NCI-H748 (cell line): ENCODE results near the gene ELMO1.

Experiments
- DNase-seq: peaks from one replicate; lab custom pipeline; 2025; ENCODE audit not compliant: unreplicated experiment; lab: John Stamatoyannopoulos, UW

ELMO1 gene

DNA sequence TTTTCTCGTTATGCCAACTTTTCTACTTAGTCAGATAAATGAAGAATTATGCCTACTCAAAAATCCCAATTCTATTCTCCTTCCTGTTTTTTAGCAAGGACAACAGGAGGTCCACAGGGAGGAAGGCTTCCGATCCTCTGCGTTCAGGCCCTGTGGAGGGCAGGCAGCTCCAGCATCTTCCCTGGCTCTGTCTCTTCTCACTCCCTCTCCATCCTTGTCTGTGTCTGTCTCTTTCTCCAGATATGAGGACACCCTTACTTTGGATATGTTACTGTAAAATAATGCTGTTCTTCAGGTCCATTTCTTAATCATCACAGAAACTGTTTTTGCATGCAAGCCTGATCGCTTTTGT is 166.6 kb downstream of the ELMO1 start:
- DNase-seq = no peak

DNA sequence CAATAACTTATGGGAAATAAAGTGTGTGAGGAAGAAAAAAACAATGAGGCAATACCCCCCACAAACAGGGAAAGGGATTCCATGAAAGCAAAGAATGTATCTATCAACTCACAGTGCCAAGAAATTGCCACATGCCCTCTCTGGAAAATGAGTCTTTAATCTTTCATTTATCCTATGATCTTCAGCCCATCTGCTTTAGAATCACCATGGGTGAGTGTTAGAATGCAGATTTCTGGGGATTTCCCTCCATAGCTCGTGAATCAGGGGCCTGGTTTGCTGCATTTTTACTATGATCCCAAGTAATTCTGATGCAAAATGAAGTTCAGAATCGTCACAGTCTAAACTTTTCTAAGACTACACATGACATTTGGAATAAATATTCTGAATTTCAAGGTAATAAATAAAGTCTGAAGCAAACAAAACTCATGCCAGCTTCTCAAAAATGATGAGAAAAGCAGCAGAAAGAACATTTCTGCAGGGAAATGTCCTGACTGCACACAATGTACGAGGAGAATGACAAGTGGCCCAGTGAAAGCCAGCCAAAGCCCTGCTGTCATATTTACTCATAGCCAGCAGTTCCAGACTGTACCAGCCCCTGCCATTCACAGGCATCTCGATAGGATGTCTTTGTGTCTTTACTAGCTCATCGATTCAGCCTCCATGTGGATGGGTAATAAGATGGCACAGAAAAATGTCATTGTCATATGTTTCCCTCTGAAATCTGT is 167.1 kb downstream of the ELMO1 start:
- no peak for DNase-seq

- DNase-seq = no peak
Measured at GRCh38 chr7:37277513-37277912, 171.2 kb downstream of the ELMO1 start.

DNA sequence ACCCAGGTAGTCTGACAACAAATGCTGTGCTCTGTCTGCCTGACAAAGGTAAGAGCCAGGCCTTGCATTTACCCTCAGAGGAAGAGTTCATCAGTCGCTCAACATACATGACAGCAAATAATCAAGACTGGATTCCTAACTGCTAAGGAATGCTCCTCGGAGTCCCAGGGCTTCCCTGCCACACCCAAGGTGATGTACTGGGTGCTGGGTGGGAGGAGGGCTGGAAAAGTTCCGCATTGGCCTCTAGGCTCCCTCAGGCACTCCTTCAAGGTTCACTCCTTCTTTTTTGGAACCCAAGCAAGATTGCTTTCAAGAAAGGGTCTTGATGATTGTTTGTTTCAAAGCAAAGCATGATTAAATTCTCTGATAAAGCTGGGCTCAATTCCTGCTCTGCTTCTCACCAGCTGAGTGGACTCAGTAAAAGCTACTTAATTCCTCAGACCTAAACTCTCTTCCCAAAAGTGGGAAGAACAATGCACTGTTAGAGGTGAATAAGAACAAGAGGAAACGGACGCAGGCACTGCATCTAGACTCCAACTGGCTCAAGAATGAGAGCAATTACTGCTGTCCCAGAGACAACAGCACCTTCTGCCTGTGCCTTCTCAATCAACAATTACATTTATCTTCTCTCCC is 173.5 kb downstream of the ELMO1 start:
- no peak for DNase-seq

DNA sequence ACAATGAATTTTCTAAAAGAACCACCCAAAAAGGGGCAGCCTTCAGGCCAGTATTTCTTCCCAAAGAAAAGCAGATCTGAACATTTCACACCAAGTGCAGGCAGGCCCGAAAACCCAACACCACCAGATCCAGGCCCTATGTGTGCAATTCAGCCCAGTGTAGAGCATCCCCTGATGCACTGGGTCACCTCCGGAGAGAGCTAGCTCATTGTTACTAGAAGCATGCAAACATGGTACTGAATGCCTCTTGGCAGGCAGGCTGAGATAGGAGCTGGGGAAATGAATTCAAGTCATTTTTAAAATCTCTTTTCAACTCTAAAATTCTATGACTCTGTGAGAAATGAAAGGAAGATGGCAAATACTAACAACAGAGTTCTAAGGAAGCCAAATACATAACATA is 174.8 kb downstream of the ELMO1 start:
- no peak for DNase-seq

DNA sequence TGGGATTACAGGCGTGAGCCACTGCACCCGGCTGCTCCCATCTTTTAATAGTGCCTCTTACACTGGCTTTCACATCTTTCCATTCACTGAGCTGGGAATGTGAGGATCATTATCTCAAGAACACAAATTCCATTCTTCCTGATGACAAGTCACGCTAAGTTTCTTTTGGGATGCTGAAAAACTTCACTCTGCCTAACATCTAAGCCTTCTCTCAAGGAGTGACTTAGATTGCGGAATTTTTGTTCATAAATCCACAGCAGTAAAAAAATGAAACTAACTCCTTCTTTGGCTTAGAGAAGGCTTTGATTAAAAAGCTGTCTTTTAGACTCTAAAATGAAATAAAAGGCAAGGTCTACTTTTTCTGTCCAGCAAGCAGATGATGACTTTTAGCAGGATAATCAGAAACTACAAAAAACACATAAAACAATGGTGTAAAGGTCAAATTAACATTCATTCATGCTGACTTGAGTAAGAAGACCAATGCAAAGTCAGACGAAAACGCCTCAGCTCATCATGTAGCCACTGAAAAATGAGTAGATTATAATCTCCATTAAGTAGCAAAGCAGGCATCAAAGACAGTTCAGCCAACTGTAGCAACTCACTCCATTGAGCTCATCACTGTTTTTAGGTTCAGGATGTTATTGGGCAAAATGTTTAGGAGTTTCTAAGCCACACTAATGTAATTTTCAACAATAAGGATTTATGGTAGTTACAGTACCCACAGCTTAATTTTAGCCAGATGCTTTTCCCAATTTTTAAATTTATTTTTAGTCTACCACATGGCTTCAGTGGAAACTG is 178.8 kb downstream of the ELMO1 start:
- no peak for DNase-seq

- no peak for DNase-seq
Measured at GRCh38 chr7:37267251-37267650, 181.4 kb downstream of the ELMO1 start.

GRCh38 chr7:37265876-37266275 is 182.8 kb downstream of the ELMO1 start:
- no peak for DNase-seq

DNA sequence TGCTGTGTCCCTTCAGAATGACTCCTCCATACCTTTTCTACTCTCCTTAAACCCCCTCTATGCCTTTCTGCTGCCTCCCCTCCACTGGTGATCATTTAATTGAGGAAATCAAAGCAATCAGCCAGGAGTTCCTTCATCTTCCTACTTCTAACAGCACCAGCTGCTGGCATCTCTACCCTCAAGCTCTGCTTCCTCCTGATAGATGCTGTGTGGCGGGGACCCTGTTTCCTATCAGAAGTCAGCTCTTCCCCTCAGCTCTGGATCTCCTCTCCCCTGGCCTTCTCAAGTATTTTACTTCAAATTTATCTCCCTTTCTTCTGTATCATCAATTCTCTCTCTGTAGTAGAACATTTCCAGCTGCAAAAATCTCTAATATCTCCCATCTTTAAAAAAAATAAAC is 183.7 kb downstream of the ELMO1 start:
- DNase-seq = no peak

GRCh38 chr7:37262181-37262580 is 186.5 kb downstream of the ELMO1 start:
- no peak for DNase-seq

GRCh38 chr7:37259319-37259821 is 189.3 kb downstream of the ELMO1 start:
- DNase-seq = no peak

- DNase-seq = no peak
Measured at GRCh38 chr7:37256631-37257030, 192.0 kb downstream of the ELMO1 start.

DNA sequence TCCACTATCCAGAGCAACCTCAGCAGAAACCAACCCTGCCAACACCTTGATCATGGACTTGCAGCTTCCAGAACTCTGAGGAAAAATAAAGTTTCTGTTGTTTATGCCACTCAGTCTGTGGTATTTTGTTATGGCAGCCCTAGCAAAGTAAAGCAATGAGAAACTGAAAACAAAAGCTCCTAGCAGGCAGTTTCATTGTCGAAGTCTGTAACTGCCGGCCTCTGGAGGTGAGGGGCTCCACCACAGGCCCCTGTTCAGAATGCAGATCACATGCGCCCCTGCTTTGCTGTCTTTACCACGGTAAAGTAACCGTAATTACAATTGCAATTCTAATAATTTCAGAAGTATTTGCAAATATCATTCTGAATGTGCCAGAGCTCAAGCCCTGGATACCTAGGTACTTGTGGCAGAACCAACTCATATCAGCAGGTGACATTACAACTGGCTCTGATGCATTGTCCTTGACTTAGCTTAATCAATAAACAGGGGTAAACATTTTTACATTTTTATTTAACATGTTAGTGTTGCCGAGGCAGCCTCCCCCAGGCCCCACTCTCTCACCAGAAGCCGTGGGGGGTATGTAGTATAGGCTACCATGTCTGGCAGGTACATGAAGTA is 193.2 kb downstream of the ELMO1 start:
- DNase-seq = no peak

DNA sequence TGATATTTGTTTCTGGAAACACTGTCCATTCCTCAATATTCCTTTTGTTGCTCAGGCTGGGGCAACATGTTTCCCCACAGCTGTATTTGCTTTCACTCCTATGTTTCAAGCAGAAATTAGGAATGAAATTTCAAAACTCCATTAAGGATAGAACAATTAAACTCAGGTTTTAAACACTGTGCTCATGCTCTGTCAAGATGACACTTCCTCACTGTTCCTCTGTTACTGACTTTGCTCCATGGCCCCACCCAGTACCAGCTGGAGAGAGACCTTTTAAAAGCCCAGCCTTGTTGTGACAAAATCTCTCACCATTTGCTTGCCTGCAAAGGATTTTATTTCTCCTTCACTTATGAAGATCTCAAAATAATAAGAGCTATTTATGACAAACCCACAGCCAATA is 197.4 kb downstream of the ELMO1 start:
- DNase-seq = no peak

DNA sequence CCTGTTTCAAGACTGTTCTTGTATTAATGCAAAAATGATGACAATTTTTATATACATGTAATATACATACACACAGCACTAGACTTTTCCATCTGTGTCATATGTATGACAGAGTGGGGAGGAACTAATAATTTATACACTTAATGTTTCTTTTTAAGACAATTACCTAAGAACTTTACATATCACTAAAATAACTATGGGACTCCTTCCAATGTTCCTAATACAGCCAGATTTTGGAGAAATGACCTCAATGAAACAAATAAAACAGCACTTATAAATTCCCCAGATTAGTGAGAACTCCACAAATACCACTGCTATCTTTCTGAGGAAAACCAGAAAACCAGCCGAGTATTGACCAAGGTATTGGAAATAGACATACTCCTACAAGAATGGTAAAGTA is 199.4 kb downstream of the ELMO1 start:
- DNase-seq = no peak

DNA sequence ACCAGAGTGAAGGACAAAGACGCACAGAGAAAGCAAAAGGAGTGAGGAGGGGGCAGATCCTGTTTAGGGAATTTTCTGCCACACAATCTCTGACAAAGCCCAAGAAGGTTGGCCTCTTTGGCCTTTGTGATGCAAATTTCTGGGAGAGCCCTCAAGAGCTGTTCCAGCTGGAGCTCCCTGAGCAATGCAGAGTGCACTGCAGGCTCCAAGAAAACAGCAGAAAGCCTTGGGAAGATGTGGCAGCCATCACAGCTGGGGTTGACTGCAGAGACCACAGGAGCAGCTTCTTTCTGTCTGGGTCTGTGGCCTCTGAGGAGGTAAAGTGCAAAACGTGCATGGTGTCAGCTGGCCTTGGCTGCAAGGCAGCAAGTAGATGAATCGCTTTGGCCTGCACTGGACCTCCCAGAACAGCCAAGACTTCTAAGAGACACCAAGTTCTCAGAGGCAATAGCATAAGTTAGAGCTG is 200.2 kb downstream of the ELMO1 start:
- no peak for DNase-seq

DNA sequence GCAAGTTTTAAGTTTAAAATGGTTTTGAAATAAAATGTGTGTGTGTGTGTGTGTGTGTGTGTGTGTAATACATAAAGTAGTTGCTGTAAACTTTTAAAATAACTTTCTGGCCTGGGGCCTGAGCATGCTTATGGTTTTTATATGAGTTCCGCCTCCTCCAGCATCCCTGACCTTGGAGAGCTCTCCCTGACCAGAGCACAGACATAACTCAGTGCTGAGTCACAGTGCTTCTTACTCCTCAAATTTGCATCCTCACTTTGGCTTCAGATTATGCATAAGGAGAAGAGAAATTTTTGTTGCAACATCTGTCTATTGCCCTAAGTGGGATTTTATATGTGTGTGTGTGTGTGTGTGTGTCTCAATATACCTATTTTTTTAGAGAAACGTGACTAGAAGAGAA is 200.8 kb downstream of the ELMO1 start:
- DNase-seq = no peak

DNA sequence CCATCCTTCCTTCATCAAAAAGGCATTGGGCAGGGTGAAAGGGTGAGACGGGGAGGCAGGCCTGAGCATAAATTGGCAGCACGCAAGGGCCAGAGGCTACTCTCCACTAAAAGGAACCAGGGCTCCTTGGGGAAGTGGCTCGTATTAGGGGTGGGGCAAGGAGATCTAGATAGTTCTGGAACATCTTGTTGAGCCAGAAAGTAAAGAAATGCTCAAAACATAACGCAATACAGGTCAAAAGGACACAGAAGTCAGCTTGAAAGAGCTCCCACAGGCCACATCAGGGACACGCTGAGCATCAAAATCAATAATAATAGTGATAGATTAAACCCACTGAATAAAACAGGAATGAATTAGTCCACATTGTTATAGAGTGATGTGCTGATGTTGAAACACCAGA is 203.1 kb downstream of the ELMO1 start:
- DNase-seq = no peak

- DNase-seq = no peak
Measured at GRCh38 chr7:37236906-37237305, 211.8 kb downstream of the ELMO1 start.

DNA sequence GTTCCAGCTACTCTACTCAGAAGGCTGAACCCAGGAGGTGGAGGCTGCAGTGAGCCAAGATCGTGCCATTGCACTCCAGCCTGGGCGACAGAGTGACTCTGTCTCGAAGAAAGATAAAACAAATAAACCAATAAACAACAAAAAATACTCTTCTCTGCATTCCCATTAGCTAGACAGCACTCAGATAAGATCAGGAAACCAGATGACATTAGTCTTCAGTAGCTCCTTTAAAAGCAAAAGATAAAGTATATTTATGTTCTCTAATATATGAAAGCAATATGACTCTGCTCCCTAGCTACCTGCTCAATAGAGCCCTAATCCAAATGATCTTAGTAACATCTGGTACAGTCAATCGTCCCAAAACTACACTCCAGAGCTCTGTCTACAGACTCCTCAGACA is 212.9 kb downstream of the ELMO1 start:
- DNase-seq = no peak

GRCh38 chr7:37234928-37235327 is 213.7 kb downstream of the ELMO1 start:
- DNase-seq = peak; percentile 33
